Measurements from ENCODE around the gene C1orf105.

Gene C1orf105

DNA sequence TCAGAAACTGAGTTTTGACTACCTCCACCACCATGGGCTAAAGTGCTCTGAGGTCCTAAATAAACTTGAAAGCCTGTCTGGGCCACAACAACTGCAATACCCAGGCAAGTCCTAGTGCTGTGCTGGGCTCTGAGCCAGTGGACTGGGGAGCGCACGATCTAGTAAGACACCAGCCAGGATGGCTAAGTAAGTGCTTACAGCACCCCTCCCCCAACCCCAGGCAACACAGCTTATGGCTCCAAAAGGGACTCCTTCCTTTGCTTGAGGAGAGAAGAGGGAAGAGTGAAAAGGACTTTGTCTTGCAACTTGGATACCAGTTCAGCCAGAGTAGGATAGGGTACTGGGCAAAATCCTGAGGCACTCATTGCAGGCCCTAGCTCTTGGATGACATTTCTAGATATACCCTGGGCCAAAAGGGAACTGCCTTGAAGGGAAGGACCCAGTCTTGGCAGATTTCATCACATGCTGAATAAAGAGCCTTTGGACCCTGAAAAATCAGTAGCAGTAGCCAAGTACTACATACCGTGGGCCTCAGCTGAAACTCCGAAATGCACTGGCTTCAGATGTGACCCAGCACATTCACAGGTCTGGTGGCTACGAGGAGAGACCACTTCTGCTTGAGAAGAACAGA is 1.6 kb downstream of the C1orf105 start:
- no peak overlapping the region for H4K8ac ChIP-seq (ENCODE audit: low read depth, low read length)
- no peak overlapping the region for H3K14ac ChIP-seq (ENCODE audit: low read length)
- H3K27me3 ChIP-seq (ENCODE audit: control insufficient read depth in 3 of 3, insufficient read depth in 3 of 3, low read depth in 1 of 3, low read length in 3 of 3): no peaks in the 10 kb centered on the region
- H3K4me3 ChIP-seq (ENCODE audit: low read length in 2 of 2): no peak overlapping the region
- H3K27ac ChIP-seq (replicated peaks; ENCODE audit: low read length): no peak overlapping the region
- no peak overlapping the region for H3K4me2 ChIP-seq (ENCODE audit: insufficient read depth, low read length, poor library complexity, severe bottlenecking)
- no peak overlapping the region for H3K18ac ChIP-seq (ENCODE audit: low read length)
- H2BK5ac ChIP-seq (ENCODE audit: low read length): no peak overlapping the region
- H2AK5ac ChIP-seq (ENCODE audit: low read depth, low read length): no peak overlapping the region
- no peaks in the 10 kb centered on the region for H3K79me1 ChIP-seq (ENCODE audit: low read depth, low read length)
- no peak overlapping the region for H2BK12ac ChIP-seq (ENCODE audit: low read length)
- H3K23ac ChIP-seq (ENCODE audit: low read depth, low read length, poor library complexity): no peak overlapping the region
- H3K4me1 ChIP-seq (ENCODE audit: control insufficient read depth in 2 of 2, insufficient read depth in 1 of 2, low read depth in 1 of 2, low read length in 2 of 2): peaks cover 0 to 7% of the 10 kb centered on the region in 2 donors
- no peak overlapping the region for H2BK15ac ChIP-seq (ENCODE audit: low read length)
- no peak for DNase-seq (ENCODE audit: low spot score)
- no peaks in the 10 kb centered on the region for H3K36me3 ChIP-seq (replicated peaks in 1 of 2; ENCODE audit: control insufficient read depth in 2 of 2, insufficient read depth in 2 of 2, low read length in 2 of 2)
- H3K4ac ChIP-seq (ENCODE audit: low read length): no peak overlapping the region
- no peaks in the 10 kb centered on the region for H3K9me3 ChIP-seq (replicated peaks in 1 of 2; ENCODE audit: control insufficient read depth in 2 of 2, insufficient read depth in 1 of 2, low read depth in 1 of 2, low read length in 2 of 2)
- no peak overlapping the region for H4K91ac ChIP-seq (ENCODE audit: low read depth, low read length, poor library complexity)
- H3K9ac ChIP-seq (ENCODE audit: low read depth, low read length, poor library complexity): no peak overlapping the region
- no peak overlapping the region for H2AFZ ChIP-seq (ENCODE audit: low read length)
- no CpG with 5 or more reads among the region's 5 CpGs for whole genome bisulfite sequencing, 2 donors (ENCODE audit: extremely low coverage in 2 of 2, insufficient read length in 2 of 2, insufficient replicate concordance in 1 of 2)
- H2BK120ac ChIP-seq (ENCODE audit: low read depth, low read length): no peak overlapping the region

GRCh38 chr1:172423336-172423735 is 2.9 kb downstream of the C1orf105 start:
- no peak overlapping the region for H3K23ac ChIP-seq (ENCODE audit: low read depth, low read length, poor library complexity)

GRCh38 chr1:172425339-172425738 is 4.9 kb downstream of the C1orf105 start:
- no peak overlapping the region for H2BK15ac ChIP-seq (ENCODE audit: low read length)
- no peaks in the 10 kb centered on the region for H3K79me1 ChIP-seq (ENCODE audit: low read depth, low read length)
- H2BK12ac ChIP-seq (ENCODE audit: low read length): no peak overlapping the region
- no peak for DNase-seq (ENCODE audit: low spot score)
- peaks cover 0 to 7% of the 10 kb centered on the region in 2 donors for H3K4me1 ChIP-seq (ENCODE audit: control insufficient read depth in 2 of 2, insufficient read depth in 1 of 2, low read depth in 1 of 2, low read length in 2 of 2)
- H3K4me3 ChIP-seq (ENCODE audit: low read length in 2 of 2): no peak overlapping the region
- H3K36me3 ChIP-seq (replicated peaks in 1 of 2; ENCODE audit: control insufficient read depth in 2 of 2, insufficient read depth in 2 of 2, low read length in 2 of 2): no peaks in the 10 kb centered on the region
- H3K27me3 ChIP-seq (ENCODE audit: control insufficient read depth in 3 of 3, insufficient read depth in 3 of 3, low read depth in 1 of 3, low read length in 3 of 3): no peaks in the 10 kb centered on the region
- no peak overlapping the region for H3K27ac ChIP-seq (replicated peaks; ENCODE audit: low read length)
- H2AFZ ChIP-seq (ENCODE audit: low read length): no peak overlapping the region
- H2AK5ac ChIP-seq (ENCODE audit: low read depth, low read length): no peak overlapping the region
- H2BK5ac ChIP-seq (ENCODE audit: low read length): no peak overlapping the region
- no peak overlapping the region for H3K14ac ChIP-seq (ENCODE audit: low read length)
- H3K23ac ChIP-seq (ENCODE audit: low read depth, low read length, poor library complexity): no peak overlapping the region
- H3K4ac ChIP-seq (ENCODE audit: low read length): no peak overlapping the region
- no peak overlapping the region for H3K4me2 ChIP-seq (ENCODE audit: insufficient read depth, low read length, poor library complexity, severe bottlenecking)
- no peaks in the 10 kb centered on the region for H3K9me3 ChIP-seq (replicated peaks in 1 of 2; ENCODE audit: control insufficient read depth in 2 of 2, insufficient read depth in 1 of 2, low read depth in 1 of 2, low read length in 2 of 2)
- no CpG with 5 or more reads among the region's 3 CpGs for WGBS, 2 donors (ENCODE audit: extremely low coverage in 2 of 2, insufficient read length in 2 of 2, insufficient replicate concordance in 1 of 2)
- no peak overlapping the region for H3K9ac ChIP-seq (ENCODE audit: low read depth, low read length, poor library complexity)
- H4K91ac ChIP-seq (ENCODE audit: low read depth, low read length, poor library complexity): no peak overlapping the region
- no peak overlapping the region for H2BK120ac ChIP-seq (ENCODE audit: low read depth, low read length)
- H3K18ac ChIP-seq (ENCODE audit: low read length): no peak overlapping the region
- H4K8ac ChIP-seq (ENCODE audit: low read depth, low read length): no peak overlapping the region

More at GRCh38 chr1:172423336-172423735, 2.9 kb downstream of the C1orf105 start:
- Histone ChIP-seq H2BK12ac (ENCODE audit: low read length) (no peak overlapping the region), H3K4me2 (ENCODE audit: insufficient read depth, low read length, poor library complexity, severe bottlenecking) (no peak overlapping the region), H2BK15ac (ENCODE audit: low read length) (no peak overlapping the region), H3K4me3 (ENCODE audit: low read length in 2 of 2) (no peak overlapping the region), H3K18ac (ENCODE audit: low read length) (no peak overlapping the region), H3K27me3 (ENCODE audit: control insufficient read depth in 3 of 3, insufficient read depth in 3 of 3, low read depth in 1 of 3, low read length in 3 of 3) (no peaks in the 10 kb centered on the region), H3K36me3 (replicated peaks in 1 of 2; ENCODE audit: control insufficient read depth in 2 of 2, insufficient read depth in 2 of 2, low read length in 2 of 2) (no peaks in the 10 kb centered on the region), H3K14ac (ENCODE audit: low read length) (no peak overlapping the region), H2BK120ac (ENCODE audit: low read depth, low read length) (no peak overlapping the region), H3K4me1 (ENCODE audit: control insufficient read depth in 2 of 2, insufficient read depth in 1 of 2, low read depth in 1 of 2, low read length in 2 of 2) (peaks cover 0 to 7% of the 10 kb centered on the region in 2 donors), H3K27ac (replicated peaks; ENCODE audit: low read length) (no peak overlapping the region), H4K91ac (ENCODE audit: low read depth, low read length, poor library complexity) (no peak overlapping the region), H3K4ac (ENCODE audit: low read length) (no peak overlapping the region), H2AFZ (ENCODE audit: low read length) (no peak overlapping the region), H3K79me1 (ENCODE audit: low read depth, low read length) (no peaks in the 10 kb centered on the region), H3K9ac (ENCODE audit: low read depth, low read length, poor library complexity) (no peak overlapping the region), H4K8ac (ENCODE audit: low read depth, low read length) (no peak overlapping the region), H3K9me3 (replicated peaks in 1 of 2; ENCODE audit: control insufficient read depth in 2 of 2, insufficient read depth in 1 of 2, low read depth in 1 of 2, low read length in 2 of 2) (no peaks in the 10 kb centered on the region), H2AK5ac (ENCODE audit: low read depth, low read length) (no peak overlapping the region), H2BK5ac (ENCODE audit: low read length) (no peak overlapping the region)
- no CpG with 5 or more reads among the region's 2 CpGs for WGBS, 2 donors (ENCODE audit: extremely low coverage in 2 of 2, insufficient read length in 2 of 2, insufficient replicate concordance in 1 of 2)
- DNase-seq (ENCODE audit: low spot score): no peak

DNA sequence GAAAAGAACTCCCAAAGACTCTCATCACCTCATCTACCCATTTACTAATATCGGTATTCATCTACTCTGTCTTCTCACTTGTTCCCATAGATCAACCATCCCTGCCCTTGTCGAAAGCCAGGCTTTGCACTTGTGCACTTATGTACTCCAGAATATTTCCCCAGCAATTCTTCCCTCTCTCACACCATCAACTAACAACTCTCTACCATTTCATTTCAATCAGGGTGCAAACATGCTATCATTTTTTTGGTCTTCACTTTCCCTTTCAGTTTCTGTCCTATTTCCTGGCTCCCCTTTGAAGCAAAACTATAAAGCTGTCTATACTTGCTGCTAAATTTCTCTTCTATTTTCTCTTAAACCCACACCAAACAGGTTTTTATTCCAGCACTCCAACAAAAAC is 6.7 kb downstream of the C1orf105 start:
- Histone ChIP-seq H4K91ac (ENCODE audit: low read depth, low read length, poor library complexity) (no peak overlapping the region), H3K4me2 (ENCODE audit: insufficient read depth, low read length, poor library complexity, severe bottlenecking) (no peak overlapping the region), H3K36me3 (replicated peaks in 1 of 2; ENCODE audit: control insufficient read depth in 2 of 2, insufficient read depth in 2 of 2, low read length in 2 of 2) (no peaks in the 10 kb centered on the region), H3K18ac (ENCODE audit: low read length) (no peak overlapping the region), H3K4me3 (ENCODE audit: low read length in 2 of 2) (no peak overlapping the region), H2BK12ac (ENCODE audit: low read length) (no peak overlapping the region), H2BK120ac (ENCODE audit: low read depth, low read length) (no peak overlapping the region), H2AFZ (ENCODE audit: low read length) (no peak overlapping the region), H3K27me3 (ENCODE audit: control insufficient read depth in 3 of 3, insufficient read depth in 3 of 3, low read depth in 1 of 3, low read length in 3 of 3) (no peaks in the 10 kb centered on the region), H2BK5ac (ENCODE audit: low read length) (no peak overlapping the region), H3K27ac (replicated peaks; ENCODE audit: low read length) (no peak overlapping the region), H3K79me1 (ENCODE audit: low read depth, low read length) (peaks cover 3% of the 10 kb centered on the region), H2BK15ac (ENCODE audit: low read length) (no peak overlapping the region), H3K4me1 (ENCODE audit: control insufficient read depth in 2 of 2, insufficient read depth in 1 of 2, low read depth in 1 of 2, low read length in 2 of 2) (peaks cover 0 to 8% of the 10 kb centered on the region in 2 donors), H3K9ac (ENCODE audit: low read depth, low read length, poor library complexity) (no peak overlapping the region), H2AK5ac (ENCODE audit: low read depth, low read length) (no peak overlapping the region), H3K9me3 (replicated peaks in 1 of 2; ENCODE audit: control insufficient read depth in 2 of 2, insufficient read depth in 1 of 2, low read depth in 1 of 2, low read length in 2 of 2) (no peaks in the 10 kb centered on the region), H4K8ac (ENCODE audit: low read depth, low read length) (no peak overlapping the region), H3K4ac (ENCODE audit: low read length) (no peak overlapping the region), H3K23ac (ENCODE audit: low read depth, low read length, poor library complexity) (no peak overlapping the region), H3K14ac (ENCODE audit: low read length) (no peak overlapping the region)
- no peak for DNase-seq (ENCODE audit: low spot score)
- no CpG with 5 or more reads among the region's 2 CpGs for WGBS, 2 donors (ENCODE audit: extremely low coverage in 2 of 2, insufficient read length in 2 of 2, insufficient replicate concordance in 1 of 2)

Measured in neuronal stem cell (in vitro differentiated cells).